ENCODE data around the gene SPG7.

Gene SPG7

DNA sequence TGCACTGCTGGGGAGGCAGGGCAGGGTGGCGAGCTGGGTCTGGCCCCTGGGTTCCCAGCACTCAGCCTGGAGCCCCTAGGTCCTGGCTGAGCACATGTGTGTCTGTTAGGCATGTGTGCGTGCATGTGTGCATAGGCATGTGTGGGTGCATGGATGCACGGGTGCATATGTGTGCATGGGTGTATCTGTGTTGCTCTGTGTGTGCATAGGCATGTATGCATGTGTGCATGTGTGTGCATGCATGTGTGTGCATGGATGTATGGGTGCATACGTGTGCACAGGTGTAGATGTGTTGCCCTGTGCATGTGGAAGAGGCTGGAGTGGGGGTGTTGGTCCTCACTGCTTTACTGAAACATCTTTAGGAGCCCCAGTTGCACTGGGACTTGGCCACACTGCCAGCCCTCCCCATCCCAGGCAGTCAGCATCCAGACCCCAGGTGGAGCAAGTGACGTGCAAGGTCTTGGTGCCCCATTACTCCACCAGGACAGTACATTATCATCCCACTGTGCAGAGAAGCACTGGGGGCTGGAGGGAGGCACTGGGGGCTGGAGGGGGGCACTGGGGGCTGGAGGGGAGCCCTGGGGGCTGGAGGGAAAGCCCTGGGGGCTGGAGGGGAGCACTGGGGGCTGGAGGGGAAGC is 94.9 kb downstream of the SPG7 start:
- TF ChIP-seq CTCF (conservative IDR thresholded peaks at IDR 0.05; ENCODE audit: control insufficient read depth, insufficient read depth, low read depth, low read length), result no peak
- DNase-seq (ENCODE audit: low read depth), result no peak
- H3K4me3 ChIP-seq (ENCODE audit: control insufficient read depth, low read depth, low read length), result no peak overlapping the region

DNA sequence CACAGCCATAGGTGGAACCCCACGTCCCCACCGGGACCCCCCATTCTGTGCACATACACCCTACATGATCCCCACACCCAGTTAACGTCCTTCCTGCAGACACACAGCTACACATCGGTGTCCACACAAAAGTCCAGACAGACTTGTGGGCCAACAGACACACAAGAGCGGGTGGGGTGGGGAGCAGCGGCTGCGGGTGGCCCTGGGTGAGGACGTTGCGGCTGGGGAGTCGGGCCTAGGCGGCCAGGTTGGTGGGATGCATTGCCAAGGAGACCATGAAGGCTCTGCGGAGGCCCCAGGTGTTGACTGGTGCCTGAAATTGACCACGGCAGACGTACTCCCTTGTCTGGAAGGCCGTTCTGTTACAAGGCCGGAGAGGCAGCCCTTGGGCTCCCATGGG is 96.6 kb downstream of the SPG7 start:
- no peak for TF ChIP-seq CTCF (conservative IDR thresholded peaks at IDR 0.05; ENCODE audit: control insufficient read depth, insufficient read depth, low read depth, low read length)
- no peak for DNase-seq (ENCODE audit: low read depth)

DNA sequence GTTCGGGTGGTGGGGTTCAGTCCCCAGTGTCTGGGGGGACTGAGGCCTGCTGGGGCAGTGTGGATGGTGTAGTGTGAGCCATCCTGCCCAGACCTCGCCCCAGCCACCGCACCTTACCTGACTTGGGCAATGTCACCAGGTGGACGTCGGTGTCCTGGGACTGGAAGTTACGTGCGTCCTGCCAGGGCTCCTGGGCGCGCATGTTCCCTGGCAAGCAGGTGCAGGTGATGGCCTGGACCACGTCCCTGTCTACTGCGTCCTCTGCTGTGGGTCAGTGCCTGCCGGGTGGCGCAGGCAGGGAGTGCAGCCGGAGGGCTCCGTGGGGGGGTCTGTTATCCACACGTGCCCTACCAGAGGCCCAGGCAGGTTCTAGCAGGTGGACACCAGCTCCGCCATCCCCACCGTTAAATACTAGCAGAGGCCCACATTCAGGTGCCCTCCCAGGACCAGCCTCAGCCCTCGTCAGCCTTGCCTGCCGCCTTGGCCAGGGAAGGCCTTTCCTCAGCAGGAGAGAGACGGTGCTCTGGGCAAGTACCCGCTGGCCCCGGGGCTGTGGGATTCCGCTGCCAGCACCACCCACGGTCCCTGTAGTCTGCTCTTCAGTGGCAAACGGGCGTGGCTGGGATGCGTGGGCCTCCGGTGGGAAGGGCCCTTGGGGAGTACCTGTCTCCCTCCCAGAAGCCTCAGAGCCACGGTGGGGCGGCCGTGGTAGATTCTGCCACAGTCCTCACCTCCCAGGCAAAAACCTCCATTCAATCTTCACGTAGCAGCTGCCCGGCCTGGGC is 97.2 kb downstream of the SPG7 start:
- no peak for TF ChIP-seq CTCF (conservative IDR thresholded peaks at IDR 0.05; ENCODE audit: control insufficient read depth, insufficient read depth, low read depth, low read length)
- no peak overlapping the region for H3K4me3 ChIP-seq (ENCODE audit: control insufficient read depth, low read depth, low read length)
- no peak for DNase-seq (ENCODE audit: low read depth)

More for the DNA sequence above, 96.6 kb downstream of the SPG7 start:
- H3K4me3 ChIP-seq (ENCODE audit: control insufficient read depth, low read depth, low read length), result no peak overlapping the region

GRCh38 chr16:89606006-89606405 is 97.8 kb downstream of the SPG7 start:
- DNase-seq (ENCODE audit: low read depth), result no peak
- H3K4me3 ChIP-seq (ENCODE audit: control insufficient read depth, low read depth, low read length), result no peak overlapping the region
- TF ChIP-seq CTCF (conservative IDR thresholded peaks at IDR 0.05; ENCODE audit: control insufficient read depth, insufficient read depth, low read depth, low read length), result no peak
